Spleen (tissue), 7 donors: Measurements from ENCODE around the gene CNPY1.

Source experiments
- CTCF ChIP-seq, 11 experiments: fragments of 200-600 bp in 7 of 11; fragments of 450-650 bp in 4 of 11; sonication (generic) in 4 of 11; IDR thresholded peaks in 8 of 11; conservative IDR thresholded peaks in 3 of 11; 1 replicate in 7 of 11; 2 replicates in 4 of 11; pipeline versions ENCODE4 v1.4.0 to v1.8.0; 2016 to 2021; ENCODE audit warnings: antibody characterized with exemption in 11 of 11, inconsistent platforms in 4 of 11, mild to moderate bottlenecking in 1 of 11
- POLR2A ChIP-seq, 3 donors: fragments of 450-650 bp; IDR thresholded peaks; one replicate each; pipeline ENCODE4 v1.5.1; 2017; ENCODE audit warnings: antibody characterized with exemption in 3 of 3, mild to moderate bottlenecking in 1 of 3
- POLR2AphosphoS5 ChIP-seq, 3 donors: sonication (generic); formaldehyde crosslinking; IDR thresholded peaks; one replicate each; pipeline ENCODE4 v1.5.1; 2017; ENCODE audit warnings: antibody characterized with exemption in 3 of 3
- donor health status: DM: no; HTN: no; CAD: no; lungs with moderate emphysema.
- donor health status: DM: no; HTN: no; CAD: no.
- donor health status: DM: no; HTN: no; CAD: no.

DNA sequence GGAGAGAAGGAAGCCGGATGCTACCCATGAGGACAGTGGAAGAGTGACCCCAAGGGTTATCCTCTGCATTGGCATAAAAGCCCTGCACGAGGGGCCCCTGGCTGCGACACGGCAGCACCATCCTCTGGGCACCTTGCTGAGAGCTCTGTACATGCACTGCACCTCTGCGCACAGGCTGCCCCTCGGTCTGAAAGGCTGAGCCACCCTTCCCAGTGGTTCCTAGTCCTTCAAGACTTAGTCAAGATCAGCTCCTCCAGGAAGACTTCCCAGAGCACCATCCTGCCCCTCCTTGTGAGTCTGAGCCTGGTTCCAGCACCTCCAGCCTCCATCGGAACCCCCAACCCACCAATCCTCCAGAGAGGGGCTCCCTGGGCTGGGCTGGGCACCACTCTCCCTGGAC lies 37.9 kb upstream of the CNPY1 start:
- TF ChIP-seq CTCF (IDR thresholded peaks at IDR 0.05 in 8 of 11, conservative IDR thresholded peaks at IDR 0.05 in 3 of 11), result no peak
- no peak for TF ChIP-seq POLR2A (IDR thresholded peaks at IDR 0.05)
- no peak for TF ChIP-seq POLR2AphosphoS5 (IDR thresholded peaks at IDR 0.05)
